Mammary epithelial cell (primary cell): ENCODE measurements around the gene TTLL11.

Source experiments
- CTCF ChIP-seq, 2 donors: IDR thresholded peaks in 1 of 2; conservative IDR thresholded peaks in 1 of 2; 2 replicates each; pipeline ENCODE4 v1.5.1; 2011 to 2012; ENCODE audit warnings: inconsistent platforms in 2 of 2, low read length in 2 of 2, mild to moderate bottlenecking in 2 of 2, control low read depth in 1 of 2, low read depth in 1 of 2; ENCODE audit not compliant: insufficient read depth in 1 of 2; ENCODE audit errors: extremely low read depth in 1 of 2
- EZH2 ChIP-seq: IDR thresholded peaks from 2 replicates; pipeline ENCODE4 v1.6.1; 2012; ENCODE audit warnings: low read length, inconsistent platforms, borderline replicate concordance

- TF ChIP-seq EZH2 (no peak), CTCF (conservative IDR thresholded peaks at IDR 0.05 in 1 of 2, IDR thresholded peaks at IDR 0.05 in 1 of 2; ENCODE audit: extremely low read depth in 1 of 2, insufficient read depth in 1 of 2, low read depth in 1 of 2, low read length in 2 of 2) (no peak)
These were observed 282.6 kb downstream of the TTLL11 start for GRCh38 chr9:121810489-121810888.
